SU-DHL-6 (cell line): ENCODE measurements around the gene NFRKB.

Source experiments
- EZH2phosphoT487 ChIP-seq: fragments of 200-600 bp; sonication (generic), shearing (Covaris generic); conservative IDR thresholded peaks from 2 replicates; pipeline ENCODE4 v1.6.1; 2018; ENCODE audit warnings: mild to moderate bottlenecking, antibody characterized with exemption, low read length, moderate library complexity, mixed read lengths
- TF ChIP-seq, protein P1 (sequence below): fragments of 200-600 bp; sonication (generic); IDR thresholded peaks from one replicate; pipeline ENCODE4 v1.5.1; 2017; ENCODE audit warnings: antibody characterized with exemption, mild to moderate bottlenecking, low read length, moderate library complexity; ENCODE audit not compliant: insufficient read depth, poor library complexity, severe bottlenecking

DNA sequence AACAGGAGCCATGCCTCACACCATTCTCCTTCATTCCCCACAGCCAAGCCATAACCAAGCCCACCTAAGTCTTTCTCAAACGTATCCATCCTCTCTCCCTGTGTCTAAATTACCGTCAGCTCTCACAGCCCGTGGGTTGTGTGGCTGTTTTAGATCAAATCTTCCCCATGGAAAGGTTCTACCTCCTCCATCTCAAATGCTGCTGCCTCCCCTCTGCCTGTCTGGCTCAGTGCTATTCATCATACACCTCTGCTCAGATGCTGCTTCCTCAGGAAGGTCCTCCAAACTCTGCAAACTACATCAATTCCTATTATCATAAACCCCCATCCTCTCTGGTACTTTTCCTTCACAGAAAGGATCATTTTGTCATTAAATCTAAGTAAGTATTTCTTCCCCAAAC, 15.1 kb downstream of the NFRKB start:
- TF ChIP-seq, protein P1, sequence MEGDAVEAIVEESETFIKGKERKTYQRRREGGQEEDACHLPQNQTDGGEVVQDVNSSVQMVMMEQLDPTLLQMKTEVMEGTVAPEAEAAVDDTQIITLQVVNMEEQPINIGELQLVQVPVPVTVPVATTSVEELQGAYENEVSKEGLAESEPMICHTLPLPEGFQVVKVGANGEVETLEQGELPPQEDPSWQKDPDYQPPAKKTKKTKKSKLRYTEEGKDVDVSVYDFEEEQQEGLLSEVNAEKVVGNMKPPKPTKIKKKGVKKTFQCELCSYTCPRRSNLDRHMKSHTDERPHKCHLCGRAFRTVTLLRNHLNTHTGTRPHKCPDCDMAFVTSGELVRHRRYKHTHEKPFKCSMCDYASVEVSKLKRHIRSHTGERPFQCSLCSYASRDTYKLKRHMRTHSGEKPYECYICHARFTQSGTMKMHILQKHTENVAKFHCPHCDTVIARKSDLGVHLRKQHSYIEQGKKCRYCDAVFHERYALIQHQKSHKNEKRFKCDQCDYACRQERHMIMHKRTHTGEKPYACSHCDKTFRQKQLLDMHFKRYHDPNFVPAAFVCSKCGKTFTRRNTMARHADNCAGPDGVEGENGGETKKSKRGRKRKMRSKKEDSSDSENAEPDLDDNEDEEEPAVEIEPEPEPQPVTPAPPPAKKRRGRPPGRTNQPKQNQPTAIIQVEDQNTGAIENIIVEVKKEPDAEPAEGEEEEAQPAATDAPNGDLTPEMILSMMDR, result no peak
- TF ChIP-seq EZH2phosphoT487, result no peak
